Body of pancreas (tissue), 4 donors: Measurements from ENCODE around the gene WDFY3.

Experiments used
- CTCF ChIP-seq, 7 experiments: fragments of 450-650 bp in 4 of 7; fragments of 200-600 bp in 3 of 7; sonication (generic) in 3 of 7; IDR thresholded peaks; one replicate each; pipeline ENCODE4 v1.5.1; 2016 to 2019; ENCODE audit warnings: antibody characterized with exemption in 7 of 7
- POLR2A ChIP-seq, 3 donors: fragments of 450-650 bp; IDR thresholded peaks; one replicate each; pipeline ENCODE4 v1.6.1; 2016; ENCODE audit warnings: antibody characterized with exemption in 3 of 3, mild to moderate bottlenecking in 2 of 3

- no peak for TF ChIP-seq CTCF (IDR thresholded peaks at IDR 0.05)
- TF ChIP-seq POLR2A (IDR thresholded peaks at IDR 0.05): no peak
Measured at GRCh38 chr4:84796394-84796793, 170.1 kb downstream of the WDFY3 start.
